Measurements from ENCODE around the gene NAGS.
"Not testable (repeated sequence)": the region's sequence is repeated elsewhere in the genome, so short reads cannot be mapped to it uniquely, and the experiment has no call there.

Gene NAGS, protein sequence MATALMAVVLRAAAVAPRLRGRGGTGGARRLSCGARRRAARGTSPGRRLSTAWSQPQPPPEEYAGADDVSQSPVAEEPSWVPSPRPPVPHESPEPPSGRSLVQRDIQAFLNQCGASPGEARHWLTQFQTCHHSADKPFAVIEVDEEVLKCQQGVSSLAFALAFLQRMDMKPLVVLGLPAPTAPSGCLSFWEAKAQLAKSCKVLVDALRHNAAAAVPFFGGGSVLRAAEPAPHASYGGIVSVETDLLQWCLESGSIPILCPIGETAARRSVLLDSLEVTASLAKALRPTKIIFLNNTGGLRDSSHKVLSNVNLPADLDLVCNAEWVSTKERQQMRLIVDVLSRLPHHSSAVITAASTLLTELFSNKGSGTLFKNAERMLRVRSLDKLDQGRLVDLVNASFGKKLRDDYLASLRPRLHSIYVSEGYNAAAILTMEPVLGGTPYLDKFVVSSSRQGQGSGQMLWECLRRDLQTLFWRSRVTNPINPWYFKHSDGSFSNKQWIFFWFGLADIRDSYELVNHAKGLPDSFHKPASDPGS

DNA sequence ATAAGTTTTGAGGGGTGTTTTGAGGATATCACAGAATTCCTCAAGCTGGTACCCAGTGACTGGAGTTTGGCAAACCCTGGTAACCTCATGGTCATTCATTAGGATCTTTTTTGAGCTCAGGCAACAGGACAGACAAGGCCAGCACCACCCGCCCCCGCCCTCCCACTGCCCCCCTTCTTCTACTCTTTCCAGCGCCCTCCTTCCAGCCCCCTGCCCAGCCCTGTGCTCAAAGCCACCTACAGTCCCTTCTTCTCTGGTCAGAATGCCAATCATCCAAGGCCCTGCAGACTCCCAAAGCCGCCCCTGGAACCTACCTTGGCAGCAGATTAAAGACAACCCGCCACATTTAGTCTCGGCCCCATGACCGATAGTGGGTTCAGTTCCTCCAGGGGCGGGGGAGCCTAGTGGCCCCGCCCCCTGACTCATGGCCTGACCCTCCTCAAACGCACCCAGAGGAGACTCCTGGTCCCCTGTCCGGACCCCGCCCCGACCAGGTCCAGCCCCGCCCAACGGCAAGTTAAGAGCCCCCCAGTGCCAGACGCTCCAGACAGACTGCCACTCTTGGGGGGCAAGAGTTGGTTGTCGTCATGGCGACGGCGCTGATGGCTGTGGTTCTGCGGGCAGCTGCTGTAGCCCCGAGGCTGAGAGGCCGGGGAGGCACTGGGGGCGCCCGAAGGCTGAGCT is at the start of gene NAGS:
TSS of gene NAGS (plus strand) at position 546 of the 684 bp plus-strand sequence. CDS start at position 588, 42 bp downstream.
- DNase-seq = peak in 1 of 2 experiments; percentile 33

DNA sequence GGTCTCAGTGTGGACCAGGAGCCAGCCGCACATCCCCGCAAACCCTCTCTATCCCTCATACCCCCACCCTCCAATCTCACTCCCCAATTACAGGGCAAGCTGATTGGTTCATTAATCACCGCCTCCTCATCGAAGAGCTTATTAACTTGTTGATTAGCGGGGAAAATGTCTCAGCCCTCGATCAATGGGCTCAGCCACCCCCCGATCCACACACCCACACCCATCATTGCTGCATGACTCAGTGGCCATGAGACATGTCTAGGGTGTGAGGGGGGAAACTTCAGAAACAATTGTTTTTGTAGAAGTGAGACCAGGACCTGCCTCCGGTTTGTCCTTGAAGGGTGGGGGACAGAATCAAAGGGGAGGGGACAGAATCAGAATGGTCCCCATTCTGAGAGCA is 48.2 kb upstream of the NAGS start:
- DNase-seq = no peak

DNA sequence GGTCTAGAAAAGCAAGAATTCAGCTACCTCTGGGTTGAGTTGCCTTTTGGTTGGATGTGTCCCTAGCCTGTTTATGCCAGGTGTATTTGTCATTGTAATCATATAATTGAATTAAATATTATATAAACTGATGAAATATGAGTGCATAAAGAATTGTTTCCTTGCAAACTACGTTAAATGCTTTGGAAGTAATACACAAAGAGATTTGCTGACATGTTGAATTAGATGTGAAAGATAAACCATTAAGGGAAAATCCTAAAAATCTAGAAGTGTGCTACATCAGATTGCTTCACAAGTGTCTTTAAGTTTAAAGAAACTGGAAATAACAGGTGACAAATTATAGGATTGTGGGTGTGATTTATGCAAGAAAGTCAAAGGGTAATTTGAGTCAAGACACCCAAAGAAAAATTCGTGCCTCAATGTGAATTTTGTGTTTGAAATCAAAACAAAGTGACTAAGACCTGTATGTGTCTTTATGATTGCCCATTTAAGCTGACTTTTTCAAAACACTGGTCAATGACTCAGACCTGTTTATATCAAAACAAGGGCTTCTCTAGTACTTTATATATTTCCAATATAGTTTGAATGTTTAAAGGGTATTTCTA is 45.6 kb upstream of the NAGS start:
- no peak for DNase-seq

DNA sequence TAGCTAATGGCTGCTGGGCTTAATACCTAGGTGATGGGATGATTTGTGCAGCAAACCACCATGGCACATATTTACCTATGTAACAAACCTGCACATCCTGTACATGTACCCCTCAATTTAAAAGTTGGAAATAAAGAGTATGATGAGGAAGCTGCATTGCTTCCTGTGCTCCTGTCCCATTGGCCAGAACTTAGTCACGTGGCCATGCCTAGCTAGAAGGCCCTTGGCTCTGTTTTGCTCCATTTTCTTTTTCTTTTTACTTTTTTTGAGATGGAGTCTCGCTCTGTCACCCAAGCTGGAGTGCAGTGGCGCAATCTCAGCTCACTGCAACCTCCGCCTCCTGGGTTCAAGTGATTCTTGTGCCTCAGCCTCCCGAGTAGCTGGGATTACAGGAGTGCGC is 43.1 kb upstream of the NAGS start:
- not testable (repeated sequence) for DNase-seq

DNA sequence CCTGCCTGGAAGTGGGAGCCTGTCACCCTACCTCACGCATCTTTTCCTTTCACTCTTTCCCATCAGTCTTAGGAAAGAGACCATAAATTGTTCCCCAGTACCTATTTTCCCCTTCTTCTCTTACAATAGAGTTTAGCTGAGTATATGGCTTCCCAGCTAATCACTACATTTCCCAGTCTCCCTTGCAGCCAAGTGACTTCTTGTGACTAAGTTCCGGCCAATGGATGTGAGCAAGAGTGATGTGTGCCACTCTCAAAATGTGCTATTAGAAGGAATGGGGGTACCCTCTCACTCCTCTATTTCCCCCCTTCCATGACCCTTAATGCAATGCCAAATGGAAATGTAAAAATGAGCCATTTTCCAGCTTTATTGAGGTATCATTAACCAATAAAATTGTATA is 42.5 kb upstream of the NAGS start:
- no peak for DNase-seq

- DNase-seq = no peak
Measured at GRCh38 chr17:43962479-43962878, 41.9 kb upstream of the NAGS start.

- no peak for DNase-seq
Measured at GRCh38 chr17:43966276-43966675, 38.1 kb upstream of the NAGS start.

GRCh38 chr17:43967251-43967875 is 37.1 kb upstream of the NAGS start:
- no peak for DNase-seq

DNA sequence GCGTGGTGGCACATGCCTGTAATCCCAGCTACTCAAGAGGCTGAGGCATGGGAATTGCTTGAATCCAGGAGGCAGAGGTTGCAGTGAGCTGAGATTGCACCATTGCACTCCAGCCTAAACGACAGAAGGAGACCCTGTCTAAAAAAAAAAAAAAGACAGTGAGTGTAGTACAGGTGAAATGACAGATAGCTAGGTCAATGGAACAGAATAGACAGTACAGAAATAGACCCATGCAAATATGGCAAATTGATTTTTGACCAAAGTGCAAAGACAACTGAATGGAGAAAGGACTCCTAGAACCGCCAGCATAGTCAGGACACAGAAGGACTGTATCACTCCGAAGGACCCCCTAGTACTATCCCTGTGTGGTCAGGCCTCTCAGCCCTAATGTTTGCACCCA is 34.1 kb upstream of the NAGS start:
- DNase-seq = no peak

GRCh38 chr17:43971436-43971835 is 33.0 kb upstream of the NAGS start:
- DNase-seq = not testable (repeated sequence)

DNA sequence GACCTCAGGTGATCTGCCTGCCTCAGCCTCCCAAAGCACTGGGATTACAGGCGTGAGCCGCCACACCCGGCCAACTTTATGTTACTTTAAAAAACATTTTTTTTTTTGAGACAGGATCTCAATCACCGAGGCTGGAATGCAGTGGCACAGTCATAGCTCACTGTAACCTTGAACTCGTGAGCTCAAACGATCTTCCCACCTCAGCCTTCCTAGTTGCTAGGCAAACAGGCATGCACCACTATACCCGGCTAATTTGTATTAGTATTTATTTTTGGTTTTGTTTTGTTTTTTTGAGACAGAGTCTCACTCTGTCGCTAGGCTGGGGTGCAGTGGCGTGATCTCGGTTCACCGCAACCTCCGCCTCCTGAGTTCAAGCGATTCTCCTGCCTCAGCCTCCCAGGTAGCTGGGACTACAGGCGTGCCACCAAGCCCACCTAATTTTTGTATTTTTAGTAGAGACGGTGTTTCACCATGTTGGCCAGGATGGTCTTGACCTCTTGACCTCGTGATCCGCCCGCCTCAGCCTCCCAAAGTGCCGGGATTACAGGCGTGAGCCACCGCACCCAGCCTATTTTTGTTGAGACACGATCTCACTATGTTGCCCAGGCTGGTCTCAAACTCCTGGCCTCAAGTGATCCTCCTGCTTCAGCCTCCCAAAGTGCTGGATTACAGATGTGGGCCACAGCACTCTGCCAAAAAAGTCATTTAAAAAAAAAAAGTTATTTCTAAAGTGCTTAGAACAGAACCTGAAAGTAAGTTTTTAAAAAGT is 31.8 kb upstream of the NAGS start:
- not testable (repeated sequence) for DNase-seq

GRCh38 chr17:43974382-43975266 is 29.8 kb upstream of the NAGS start:
- no peak for DNase-seq

DNA sequence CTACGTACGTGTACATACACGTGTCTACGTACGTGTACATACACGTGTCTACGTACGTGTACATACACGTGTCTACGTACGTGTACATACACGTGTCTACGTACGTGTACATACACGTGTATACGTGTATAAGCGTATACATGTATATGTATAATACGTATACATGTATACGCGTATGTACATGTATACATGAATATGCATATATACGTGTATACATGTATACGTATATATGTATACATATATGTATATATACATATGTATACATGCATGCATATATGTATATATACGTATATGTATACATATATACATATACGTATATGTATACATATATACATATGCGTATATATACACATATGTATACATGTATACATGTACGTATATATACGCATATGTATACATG is 28.5 kb upstream of the NAGS start:
- no peak for DNase-seq

- no peak for DNase-seq
Measured at GRCh38 chr17:43976963-43977837, 27.2 kb upstream of the NAGS start.

DNA sequence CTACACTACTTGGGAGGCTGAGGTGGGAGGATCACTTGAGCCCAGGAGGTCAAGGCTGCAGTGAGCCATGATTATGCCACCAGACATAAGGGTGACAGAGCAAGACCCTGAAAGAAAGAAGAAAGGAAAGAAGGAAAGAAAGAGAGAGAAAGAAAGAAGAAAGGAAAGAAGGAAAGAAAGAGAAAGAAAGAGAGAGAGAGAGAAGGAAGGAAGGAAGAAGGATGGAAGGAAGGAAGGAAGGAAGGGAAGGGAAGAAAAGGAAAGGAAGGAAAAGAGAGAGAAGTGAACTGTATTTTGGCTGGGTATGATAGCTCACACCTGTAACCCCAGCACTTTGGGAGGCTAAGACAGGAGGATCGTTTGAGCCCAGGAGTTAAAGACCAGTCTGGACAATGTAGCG is 26.3 kb upstream of the NAGS start:
- no peak for DNase-seq

GRCh38 chr17:43979011-43979410 is 25.4 kb upstream of the NAGS start:
- DNase-seq = no peak

DNA sequence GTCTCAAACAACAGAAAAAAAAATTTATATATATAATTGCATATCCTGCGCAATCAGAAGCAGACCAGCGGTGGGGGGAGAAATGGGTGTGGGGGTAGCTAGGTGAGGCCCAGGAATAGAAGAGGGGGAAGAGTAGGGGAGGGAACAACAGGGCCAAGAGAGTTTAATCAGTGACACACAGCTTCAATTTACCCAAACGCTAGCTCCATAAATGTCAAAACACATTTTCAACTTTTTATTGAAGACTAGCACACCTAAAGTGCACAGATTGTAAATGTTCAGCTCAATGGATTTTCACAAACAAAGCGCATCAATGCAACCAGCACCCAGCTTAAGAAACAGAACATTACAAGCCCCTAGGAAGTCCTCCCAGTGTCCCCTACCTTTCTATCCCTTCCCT is 24.8 kb upstream of the NAGS start:
- DNase-seq = no peak

- DNase-seq = no peak
Measured at GRCh38 chr17:43982171-43982570, 22.3 kb upstream of the NAGS start.

GRCh38 chr17:43983196-43983514 is 21.3 kb upstream of the NAGS start:
- no peak for DNase-seq
